GM10266 (cell line): Measurements from ENCODE around the gene CDH4.

Experiments
- DNase-seq: peaks from one replicate; pipeline ENCODE4 v3.0.0; 2012; ENCODE audit errors: extremely low spot score
- TF ChIP-seq, protein P1 (sequence below): IDR thresholded peaks from 2 replicates; pipeline ENCODE4 v1.5.1; 2012; ENCODE audit warnings: mild to moderate bottlenecking, low read depth; ENCODE audit not compliant: control insufficient read depth, insufficient read depth; ENCODE audit errors: missing control alignments

Gene CDH4

DNA sequence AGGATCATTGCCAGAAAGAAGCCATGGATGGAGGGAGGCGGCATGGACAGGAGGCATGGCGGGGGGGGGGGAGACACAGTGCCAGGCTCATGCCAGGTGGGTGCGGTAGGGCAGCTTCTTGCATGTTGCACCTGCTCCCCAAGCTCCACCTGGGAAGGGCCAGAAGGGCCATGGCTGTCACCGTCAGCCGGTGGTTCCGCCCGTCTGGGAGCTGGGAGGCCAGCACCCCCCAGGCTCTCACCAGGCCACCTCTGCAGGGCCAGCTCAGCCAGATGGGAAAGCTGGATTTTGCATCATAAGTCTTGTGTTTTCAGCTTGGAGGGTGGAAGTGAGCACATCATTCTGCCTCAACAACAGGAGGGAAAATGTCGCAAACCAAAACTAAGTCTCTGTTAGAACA lies 409.0 kb downstream of the CDH4 start:
- TF ChIP-seq, protein P1, sequence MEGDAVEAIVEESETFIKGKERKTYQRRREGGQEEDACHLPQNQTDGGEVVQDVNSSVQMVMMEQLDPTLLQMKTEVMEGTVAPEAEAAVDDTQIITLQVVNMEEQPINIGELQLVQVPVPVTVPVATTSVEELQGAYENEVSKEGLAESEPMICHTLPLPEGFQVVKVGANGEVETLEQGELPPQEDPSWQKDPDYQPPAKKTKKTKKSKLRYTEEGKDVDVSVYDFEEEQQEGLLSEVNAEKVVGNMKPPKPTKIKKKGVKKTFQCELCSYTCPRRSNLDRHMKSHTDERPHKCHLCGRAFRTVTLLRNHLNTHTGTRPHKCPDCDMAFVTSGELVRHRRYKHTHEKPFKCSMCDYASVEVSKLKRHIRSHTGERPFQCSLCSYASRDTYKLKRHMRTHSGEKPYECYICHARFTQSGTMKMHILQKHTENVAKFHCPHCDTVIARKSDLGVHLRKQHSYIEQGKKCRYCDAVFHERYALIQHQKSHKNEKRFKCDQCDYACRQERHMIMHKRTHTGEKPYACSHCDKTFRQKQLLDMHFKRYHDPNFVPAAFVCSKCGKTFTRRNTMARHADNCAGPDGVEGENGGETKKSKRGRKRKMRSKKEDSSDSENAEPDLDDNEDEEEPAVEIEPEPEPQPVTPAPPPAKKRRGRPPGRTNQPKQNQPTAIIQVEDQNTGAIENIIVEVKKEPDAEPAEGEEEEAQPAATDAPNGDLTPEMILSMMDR = no peak
- no peak for DNase-seq

DNA sequence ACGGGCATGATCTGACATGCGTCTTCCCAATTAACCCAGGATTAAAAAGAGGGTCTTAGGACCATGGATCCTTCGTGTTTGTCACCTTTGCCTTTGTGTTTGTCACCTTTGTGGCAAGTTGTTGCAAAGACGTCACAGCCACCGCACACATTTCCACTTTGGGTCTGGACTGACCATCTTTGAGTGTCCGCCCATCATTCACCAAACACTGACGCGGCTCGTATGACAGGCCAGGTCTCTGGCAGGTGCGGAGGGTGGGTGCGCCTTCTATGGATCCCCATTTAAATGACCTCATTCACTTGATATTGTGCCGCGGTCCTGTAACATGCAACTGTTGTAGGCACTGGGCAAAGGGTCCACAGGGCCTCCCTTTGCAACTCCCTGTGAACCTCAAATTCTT lies 409.5 kb downstream of the CDH4 start:
- no peak for DNase-seq

DNA sequence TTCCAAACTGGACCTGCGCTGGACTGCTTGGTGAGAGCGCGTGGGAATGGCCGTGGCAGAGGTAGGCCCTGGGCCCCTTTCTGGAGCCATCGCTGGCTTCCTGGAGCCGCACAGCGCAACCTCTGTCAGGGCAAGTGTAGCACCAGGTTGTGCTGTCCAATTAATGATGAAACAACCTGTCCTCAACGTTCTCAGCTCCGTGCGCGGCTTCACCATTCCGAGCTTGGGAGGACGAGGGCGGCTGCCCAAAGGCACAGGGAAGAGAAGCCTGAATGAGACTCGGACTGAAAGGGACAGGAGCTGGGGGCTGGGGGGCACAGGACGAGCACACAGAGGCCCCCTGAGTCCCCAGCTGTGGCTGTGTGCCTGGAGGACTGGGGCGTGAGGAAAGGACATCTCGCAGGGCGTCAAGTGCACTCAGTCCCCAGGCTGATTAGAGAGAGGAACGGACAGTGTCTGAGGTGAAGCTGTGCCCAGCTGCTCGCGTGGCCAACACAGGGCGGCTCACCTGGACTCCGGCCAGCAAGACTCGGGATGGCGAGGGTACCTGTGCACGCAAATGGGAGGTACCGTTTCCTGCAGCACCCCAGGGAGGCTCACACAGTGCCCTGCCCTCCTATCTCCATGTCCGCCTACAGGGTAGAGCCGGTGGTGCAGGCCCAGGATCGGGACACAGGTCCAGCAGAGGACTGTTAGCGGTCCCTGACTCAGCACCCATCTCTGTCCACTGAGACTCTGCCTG lies 410.3 kb downstream of the CDH4 start:
- TF ChIP-seq, protein P1 = no peak
- DNase-seq = no peak

More for the DNA sequence above, 409.5 kb downstream of the CDH4 start:
- TF ChIP-seq, protein P1 = no peak

DNA sequence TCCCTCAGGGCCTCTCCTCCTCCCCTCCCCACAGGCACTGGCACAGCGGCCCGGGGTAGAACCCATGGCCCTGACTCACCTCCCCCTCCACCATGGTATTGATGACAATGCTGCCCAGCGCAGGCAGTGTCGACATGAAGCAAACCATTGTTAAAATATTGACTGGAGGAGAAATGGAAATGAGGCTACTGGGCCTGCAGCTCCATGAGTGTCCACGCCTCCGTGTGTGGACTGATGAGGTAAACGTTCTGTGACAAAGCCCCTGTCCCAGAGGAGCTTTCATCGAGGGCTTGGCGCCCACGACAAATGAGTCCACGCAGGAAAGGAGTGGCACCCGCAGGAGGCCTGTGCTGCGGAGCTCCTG lies 410.9 kb downstream of the CDH4 start:
- no peak for DNase-seq
- TF ChIP-seq, protein P1 = no peak

DNA sequence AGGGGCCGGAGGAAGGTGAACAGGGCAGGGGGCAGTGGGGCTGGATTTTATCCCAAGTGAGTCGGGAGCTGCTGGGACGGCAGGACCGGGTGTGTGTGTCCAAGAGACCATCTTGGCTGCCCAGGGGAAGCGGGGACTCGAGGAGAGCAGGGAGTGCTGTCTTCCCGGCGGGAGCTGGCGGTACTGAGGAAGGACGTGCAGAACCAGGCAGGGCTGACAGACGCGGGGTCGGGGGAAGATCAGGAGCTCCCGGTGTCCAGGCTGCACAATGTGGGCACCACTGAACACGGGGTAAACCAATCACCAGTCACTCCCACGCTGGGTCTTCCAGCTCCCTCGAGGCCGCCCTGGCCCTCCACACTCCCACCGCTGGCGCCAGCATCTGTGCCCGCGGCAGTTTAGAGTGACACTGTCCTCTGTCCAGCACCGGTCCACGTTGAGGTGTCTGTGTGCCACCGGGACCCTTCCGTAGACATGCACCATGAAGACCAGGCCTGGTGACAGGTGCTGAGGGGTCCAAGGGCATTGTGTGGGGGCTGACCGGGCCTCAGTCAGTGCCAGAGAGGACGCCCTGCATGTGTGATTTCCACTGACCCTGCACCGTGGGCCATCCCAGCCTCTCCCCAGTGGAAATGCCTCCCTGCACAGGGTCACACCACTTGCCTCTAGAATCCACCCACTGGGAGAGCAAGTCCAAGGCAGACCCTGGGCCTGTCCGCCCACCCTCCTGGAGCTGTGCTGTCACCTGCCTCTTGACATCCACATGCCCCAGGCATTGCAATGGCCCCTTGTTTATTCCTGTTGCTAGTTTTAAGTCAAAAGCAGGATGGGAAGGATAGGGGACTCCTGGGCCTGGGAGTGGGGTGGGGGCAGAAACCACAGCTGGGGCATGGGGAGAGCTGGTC lies 411.7 kb downstream of the CDH4 start:
- TF ChIP-seq, protein P1 = no peak
- DNase-seq = no peak

DNA sequence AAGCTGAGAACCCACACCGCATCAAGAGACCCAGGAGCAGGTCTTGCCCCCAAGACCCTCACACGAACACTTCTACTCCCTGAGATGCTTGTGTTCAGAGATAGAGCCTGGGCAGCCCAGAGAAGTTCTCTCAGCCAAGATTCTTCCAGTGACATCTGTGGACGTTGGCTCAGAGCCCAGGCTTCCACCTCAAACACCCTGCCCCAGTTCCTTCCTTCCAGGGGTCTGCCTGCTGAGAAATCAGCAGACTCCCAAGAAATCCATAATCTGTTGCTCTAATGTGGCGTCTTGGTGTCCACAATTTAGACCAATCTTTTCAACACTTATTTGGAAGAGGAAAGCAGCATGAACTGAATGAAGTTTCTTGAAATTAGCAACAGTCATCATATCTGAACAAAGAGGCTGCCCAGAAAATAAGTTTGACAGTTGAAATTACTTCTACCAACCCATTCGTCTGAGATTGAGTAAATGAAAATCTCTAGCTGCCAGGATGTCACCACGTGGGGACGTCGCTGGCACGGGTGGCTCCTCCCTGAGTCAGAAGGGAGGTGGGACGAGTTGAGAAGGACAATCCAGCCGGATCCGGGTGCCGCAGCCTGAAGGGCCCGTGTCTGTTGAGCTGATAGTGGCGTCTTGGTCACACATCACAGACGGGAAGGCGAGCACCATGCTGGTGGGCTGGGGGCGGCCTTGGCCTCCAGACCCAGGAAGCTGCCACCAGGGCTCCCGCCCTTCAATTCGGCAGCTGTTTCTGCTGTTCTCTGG lies 412.7 kb downstream of the CDH4 start:
- TF ChIP-seq, protein P1 = no peak
- DNase-seq = no peak
